Measurements from ENCODE around the gene FHIP1A. TPM values are rescaled to one million over a fixed set of nuclear protein-coding genes. Genes with fewer than 3 reads are reported as not detected.
"Not testable (repeated sequence)": the region's sequence is repeated elsewhere in the genome, so short reads cannot be mapped to it uniquely, and the experiment has no call there.

FHIP1A gene
- polyA plus RNA-seq, 1 donor = 5.0 TPM

- Histone ChIP-seq H3K9me3 (ENCODE audit: control insufficient read depth, low read depth, low read length) (no peaks in the 10 kb centered on the region), H3K4me1 (ENCODE audit: control insufficient read depth, insufficient read depth, low read length) (no peaks in the 10 kb centered on the region), H3K27me3 (ENCODE audit: control insufficient read depth, insufficient read depth, low read length) (no peaks in the 10 kb centered on the region), H3K4me3 (ENCODE audit: low read length) (no peak overlapping the region), H3K36me3 (ENCODE audit: control insufficient read depth, insufficient read depth, low read length) (no peaks in the 10 kb centered on the region), H3K27ac (ENCODE audit: low read length) (peak overlapping the region; percentile 63)
- DNase-seq = no peak
- WGBS (ENCODE audit: insufficient coverage, low lambda C conversion rate) = 80% methylated on average over 1 of the region's 2 CpGs
Measured at GRCh38 chr4:151401739-151402138, 7.2 kb upstream of the FHIP1A start.

- Histone ChIP-seq H3K27ac (ENCODE audit: low read length) (peak overlapping the region; percentile 63), H3K36me3 (ENCODE audit: control insufficient read depth, insufficient read depth, low read length) (no peaks in the 10 kb centered on the region)
Measured at GRCh38 chr4:151402145-151402865, 6.7 kb upstream of the FHIP1A start.

GRCh38 chr4:151403656-151404055 lies 5.3 kb upstream of the FHIP1A start:
- no peaks in the 10 kb centered on the region for H3K9me3 ChIP-seq (ENCODE audit: control insufficient read depth, low read depth, low read length)
- peaks cover 4% of the 10 kb centered on the region for H3K4me1 ChIP-seq (ENCODE audit: control insufficient read depth, insufficient read depth, low read length)
- peak in 1 of 2 donors; percentile 56 for DNase-seq
- no peak overlapping the region for H3K27ac ChIP-seq (ENCODE audit: low read length)
- H3K27me3 ChIP-seq (ENCODE audit: control insufficient read depth, insufficient read depth, low read length) = peaks cover 4% of the 10 kb centered on the region
- H3K36me3 ChIP-seq (ENCODE audit: control insufficient read depth, insufficient read depth, low read length) = no peaks in the 10 kb centered on the region
- no peak overlapping the region for H3K4me3 ChIP-seq (ENCODE audit: low read length)
- WGBS (ENCODE audit: insufficient coverage, low lambda C conversion rate) = no CpG with 5 or more reads among the region's 1 CpG

More at GRCh38 chr4:151402145-151402865, 6.7 kb upstream of the FHIP1A start:
- WGBS (ENCODE audit: insufficient coverage, low lambda C conversion rate) = 88% methylated on average over 2 of the region's 8 CpGs
- H3K27me3 ChIP-seq (ENCODE audit: control insufficient read depth, insufficient read depth, low read length) = no peaks in the 10 kb centered on the region
- no peaks in the 10 kb centered on the region for H3K9me3 ChIP-seq (ENCODE audit: control insufficient read depth, low read depth, low read length)
- peak; percentile 71 to 94 for DNase-seq
- H3K4me1 ChIP-seq (ENCODE audit: control insufficient read depth, insufficient read depth, low read length) = no peaks in the 10 kb centered on the region
- H3K4me3 ChIP-seq (ENCODE audit: low read length) = no peak overlapping the region

GRCh38 chr4:151404802-151405201 lies 4.2 kb upstream of the FHIP1A start:
- DNase-seq; H3K36me3 ChIP-seq (ENCODE audit: control insufficient read depth, insufficient read depth, low read length); H3K4me3 ChIP-seq (ENCODE audit: low read length); H3K9me3 ChIP-seq (ENCODE audit: control insufficient read depth, low read depth, low read length); H3K27ac ChIP-seq (ENCODE audit: low read length); H3K4me1 ChIP-seq (ENCODE audit: control insufficient read depth, insufficient read depth, low read length): not testable (repeated sequence)
- no CpG with 5 or more reads among the region's 7 CpGs for WGBS (ENCODE audit: insufficient coverage, low lambda C conversion rate)
- H3K27me3 ChIP-seq (ENCODE audit: control insufficient read depth, insufficient read depth, low read length) = peaks cover 11% of the 10 kb centered on the region

- H3K27ac ChIP-seq (ENCODE audit: low read length) = no peak overlapping the region
- H3K4me3 ChIP-seq (ENCODE audit: low read length) = no peak overlapping the region
- no peaks in the 10 kb centered on the region for H3K9me3 ChIP-seq (ENCODE audit: control insufficient read depth, low read depth, low read length)
- peaks cover 15% of the 10 kb centered on the region for H3K27me3 ChIP-seq (ENCODE audit: control insufficient read depth, insufficient read depth, low read length)
- H3K36me3 ChIP-seq (ENCODE audit: control insufficient read depth, insufficient read depth, low read length) = no peaks in the 10 kb centered on the region
- WGBS (ENCODE audit: insufficient coverage, low lambda C conversion rate) = 100% methylated on average over 1 of the region's 4 CpGs
- peaks cover 15% of the 10 kb centered on the region for H3K4me1 ChIP-seq (ENCODE audit: control insufficient read depth, insufficient read depth, low read length)
- DNase-seq = no peak
Measured at GRCh38 chr4:151407018-151407417, 2.0 kb upstream of the FHIP1A start.

GRCh38 chr4:151407466-151408379 lies 1.3 kb upstream of the FHIP1A start:
- H3K27me3 ChIP-seq (ENCODE audit: control insufficient read depth, insufficient read depth, low read length) = peaks cover 15% of the 10 kb centered on the region
- peak overlapping the region; percentile 91 for H3K27ac ChIP-seq (ENCODE audit: low read length)
- no peaks in the 10 kb centered on the region for H3K36me3 ChIP-seq (ENCODE audit: control insufficient read depth, insufficient read depth, low read length)
- H3K9me3 ChIP-seq (ENCODE audit: control insufficient read depth, low read depth, low read length) = no peaks in the 10 kb centered on the region
- H3K4me1 ChIP-seq (ENCODE audit: control insufficient read depth, insufficient read depth, low read length) = peaks cover 15% of the 10 kb centered on the region
- no CpG with 5 or more reads among the region's 29 CpGs for WGBS (ENCODE audit: insufficient coverage, low lambda C conversion rate)
- peak overlapping the region; percentile 69 for H3K4me3 ChIP-seq (ENCODE audit: low read length)
- peak in 1 of 2 donors; percentile 64 for DNase-seq

- Histone ChIP-seq H3K27me3 (ENCODE audit: control insufficient read depth, insufficient read depth, low read length) (peaks cover 15% of the 10 kb centered on the region), H3K4me1 (ENCODE audit: control insufficient read depth, insufficient read depth, low read length) (peaks cover 15% of the 10 kb centered on the region), H3K4me3 (ENCODE audit: low read length) (peak overlapping the region; percentile 69), H3K9me3 (ENCODE audit: control insufficient read depth, low read depth, low read length) (no peaks in the 10 kb centered on the region), H3K27ac (ENCODE audit: low read length) (peak overlapping the region; percentile 91), H3K36me3 (ENCODE audit: control insufficient read depth, insufficient read depth, low read length) (no peaks in the 10 kb centered on the region)
- WGBS (ENCODE audit: insufficient coverage, low lambda C conversion rate) = no CpG with 5 or more reads among the region's 8 CpGs
- no peak for DNase-seq
Measured at GRCh38 chr4:151408380-151408629, 671 bp upstream of the FHIP1A start.

GRCh38 chr4:151409470-151410313 lies 716 bp downstream of the FHIP1A start:
- H3K36me3 ChIP-seq (ENCODE audit: control insufficient read depth, insufficient read depth, low read length) = no peaks in the 10 kb centered on the region
- H3K9me3 ChIP-seq (ENCODE audit: control insufficient read depth, low read depth, low read length) = no peaks in the 10 kb centered on the region
- DNase-seq = peak; percentile 37 to 86
- H3K4me3 ChIP-seq (ENCODE audit: low read length) = peak overlapping the region; percentile 78
- H3K4me1 ChIP-seq (ENCODE audit: control insufficient read depth, insufficient read depth, low read length) = peaks cover 15% of the 10 kb centered on the region
- peaks cover 15% of the 10 kb centered on the region for H3K27me3 ChIP-seq (ENCODE audit: control insufficient read depth, insufficient read depth, low read length)
- peak overlapping the region; percentile 73 for H3K27ac ChIP-seq (ENCODE audit: low read length)
- no CpG with 5 or more reads among the region's 27 CpGs for WGBS (ENCODE audit: insufficient coverage, low lambda C conversion rate)

- no peaks in the 10 kb centered on the region for H3K27me3 ChIP-seq (ENCODE audit: control insufficient read depth, insufficient read depth, low read length)
- H3K4me3 ChIP-seq (ENCODE audit: low read length) = no peak overlapping the region
- no peaks in the 10 kb centered on the region for H3K4me1 ChIP-seq (ENCODE audit: control insufficient read depth, insufficient read depth, low read length)
- no peak overlapping the region for H3K27ac ChIP-seq (ENCODE audit: low read length)
- H3K36me3 ChIP-seq (ENCODE audit: control insufficient read depth, insufficient read depth, low read length) = no peaks in the 10 kb centered on the region
- no peaks in the 10 kb centered on the region for H3K9me3 ChIP-seq (ENCODE audit: control insufficient read depth, low read depth, low read length)
- DNase-seq = no peak
Measured at GRCh38 chr4:151415978-151416377, 7.0 kb downstream of the FHIP1A start.

GRCh38 chr4:151417164-151417571 lies 8.2 kb downstream of the FHIP1A start:
- Histone ChIP-seq H3K27me3 (ENCODE audit: control insufficient read depth, insufficient read depth, low read length) (no peaks in the 10 kb centered on the region), H3K36me3 (ENCODE audit: control insufficient read depth, insufficient read depth, low read length) (no peaks in the 10 kb centered on the region), H3K4me3 (ENCODE audit: low read length) (no peak overlapping the region), H3K4me1 (ENCODE audit: control insufficient read depth, insufficient read depth, low read length) (no peaks in the 10 kb centered on the region), H3K9me3 (ENCODE audit: control insufficient read depth, low read depth, low read length) (no peaks in the 10 kb centered on the region), H3K27ac (ENCODE audit: low read length) (no peak overlapping the region)
- DNase-seq = peak in 1 of 2 donors; percentile 12
- WGBS (ENCODE audit: insufficient coverage, low lambda C conversion rate) = no CpG with 5 or more reads among the region's 5 CpGs
